Effector memory CD8-positive, alpha-beta T cell (primary cell): ENCODE results near the gene HNRNPA3.
A peak's percentile ranks its signal among the peaks of the same experiment; 100 is the strongest.

Experiments used
- ATAC-seq: fragments of 150-1000 bp; cut with Tn5 transposase; replicated peaks from 2 replicates; pipeline ENCODE4 v1.10.0; 2021; ENCODE audit warnings: mild to moderate bottlenecking, moderate library complexity
- DNase-seq, 3 experiments: peaks; one replicate each; pipeline ENCODE4 v3.0.0; 2021
- H3K27ac Mint-ChIP-seq, 2 donors: one replicate each; pipeline ENCODE4 v1.8.0; 2022; ENCODE audit warnings: mild to moderate bottlenecking in 2 of 2, mixed read lengths in 2 of 2, moderate library complexity in 2 of 2
- H3K27me3 Mint-ChIP-seq, 2 donors: one replicate each; pipeline ENCODE4 v1.8.0; 2022; ENCODE audit warnings: mixed read lengths in 2 of 2
- H3K36me3 Mint-ChIP-seq: one replicate; pipeline ENCODE4 v1.8.0; 2022; ENCODE audit warnings: mild to moderate bottlenecking, moderate library complexity, mixed read lengths; ENCODE audit not compliant: insufficient read depth
- H3K4me1 Mint-ChIP-seq, 2 donors: one replicate each; pipeline ENCODE4 v1.8.0; 2022; ENCODE audit warnings: low read depth in 2 of 2, mixed read lengths in 2 of 2
- H3K4me3 Mint-ChIP-seq, 2 donors: one replicate each; pipeline ENCODE4 v1.8.0; 2022; ENCODE audit warnings: mild to moderate bottlenecking in 2 of 2, mixed read lengths in 2 of 2, moderate library complexity in 2 of 2
- H3K9me3 Mint-ChIP-seq, 2 donors: one replicate each; pipeline ENCODE4 v1.8.0; 2022; ENCODE audit warnings: mixed read lengths in 2 of 2
- total RNA-seq, 9 experiments: gene quantifications; one replicate each; lab custom pipeline; 2026; lab: John Stamatoyannopoulos, UW

HNRNPA3 gene
- 92.9 to 212 (median 114) reads per million in 9 experiments for total RNA-seq

DNA sequence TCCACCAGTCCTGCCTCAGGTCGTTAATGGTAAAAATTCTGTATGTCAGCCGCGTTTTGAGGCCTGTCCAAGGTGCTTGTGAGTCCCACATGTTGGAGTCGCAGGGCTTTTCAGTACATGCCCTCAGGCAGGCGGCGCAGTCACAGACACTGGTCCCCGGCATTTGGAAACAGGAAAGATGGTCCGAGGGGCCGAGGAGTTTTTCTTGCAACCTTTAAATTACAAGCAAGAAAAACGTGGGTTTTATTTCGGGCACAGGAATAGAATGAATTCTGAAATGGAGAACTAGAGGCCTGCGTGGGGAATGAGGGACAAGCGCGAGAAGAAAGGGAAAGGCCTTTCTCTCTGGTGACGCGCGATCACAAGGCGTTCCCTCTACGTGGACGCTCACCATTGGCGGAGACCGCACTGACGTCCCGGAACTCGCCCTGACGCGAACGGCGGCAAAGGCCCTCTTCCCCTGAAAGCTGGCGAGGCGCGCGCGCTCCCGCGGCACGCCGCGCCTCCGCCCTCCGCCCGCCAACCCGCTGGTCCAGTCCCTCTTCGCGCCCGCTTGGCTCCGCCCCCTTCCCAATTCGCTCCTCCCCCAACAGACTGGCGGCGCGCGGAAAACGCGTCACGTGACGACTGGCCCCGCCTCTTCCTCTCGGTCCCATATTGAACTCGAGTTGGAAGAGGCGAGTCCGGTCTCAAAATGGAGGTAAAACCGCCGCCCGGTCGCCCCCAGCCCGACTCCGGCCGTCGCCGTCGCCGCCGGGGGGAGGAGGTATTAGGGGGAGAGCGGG lies at the start of gene HNRNPA3:
TSS of gene HNRNPA3 (plus strand) at position 689 of the 785 bp plus-strand sequence. CDS start at position 695, 6 bp downstream.
- Mint-ChIP-seq H3K9me3 (no peaks in the 10 kb centered on the region), H3K27ac (peak within 1 kb of the TSS; percentile 99 to 100), H3K4me3 (peak within 1 kb of the TSS; percentile 91 to 93), H3K4me1 (peaks cover 27 to 41% of the 10 kb centered on the region in 2 donors), H3K27me3 (no peaks in the 10 kb centered on the region), H3K36me3 (peaks cover 60% of the 10 kb centered on the region)
- peak; percentile 100 for DNase-seq
- peak; percentile 79 for ATAC-seq

GRCh38 chr2:177164131-177164530 lies 48.5 kb upstream of the HNRNPA3 start:
- H3K36me3 Mint-ChIP-seq, result no peaks in the 10 kb centered on the region
- no peak overlapping the region for H3K27ac Mint-ChIP-seq
- peaks cover 9 to 10% of the 10 kb centered on the region in 2 donors for H3K4me1 Mint-ChIP-seq
- ATAC-seq, result no peak
- no peaks in the 10 kb centered on the region for H3K9me3 Mint-ChIP-seq
- H3K27me3 Mint-ChIP-seq, result peaks cover 0 to 6% of the 10 kb centered on the region in 2 donors
- no peak overlapping the region for H3K4me3 Mint-ChIP-seq
- DNase-seq, result no peak

DNA sequence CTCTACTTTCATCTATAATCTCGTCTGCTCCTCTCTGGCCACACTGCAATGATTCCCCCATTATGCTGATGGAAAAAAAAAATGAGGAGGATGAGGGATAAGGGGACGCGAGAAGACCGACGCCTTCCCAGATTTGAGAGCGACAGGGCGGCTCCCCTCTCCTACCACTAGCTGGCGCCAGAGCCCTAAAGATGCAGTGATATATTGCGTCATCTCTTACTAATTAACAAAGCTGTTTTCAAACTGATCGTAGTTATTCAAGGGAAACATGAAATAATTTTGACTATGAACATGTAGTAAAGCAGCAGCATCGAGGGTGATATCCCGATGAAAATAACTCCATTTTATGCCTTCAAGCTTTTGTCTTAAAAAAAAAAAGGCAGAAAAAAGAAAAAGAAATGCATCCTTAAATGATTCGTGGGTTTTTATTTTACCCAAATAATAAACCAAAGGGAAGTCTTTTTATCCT lies 48.0 kb upstream of the HNRNPA3 start:
- H3K27me3 Mint-ChIP-seq, result peaks cover 0 to 6% of the 10 kb centered on the region in 2 donors
- no peaks in the 10 kb centered on the region for H3K9me3 Mint-ChIP-seq
- H3K4me3 Mint-ChIP-seq, result no peak overlapping the region
- ATAC-seq, result peak; percentile 87
- H3K36me3 Mint-ChIP-seq, result no peaks in the 10 kb centered on the region
- no peak overlapping the region for H3K27ac Mint-ChIP-seq
- peak; percentile 76 to 80 (median 76) for DNase-seq
- peaks cover 9 to 10% of the 10 kb centered on the region in 2 donors for H3K4me1 Mint-ChIP-seq

GRCh38 chr2:177165061-177165583 lies 47.5 kb upstream of the HNRNPA3 start:
- no peak for DNase-seq
- no peak overlapping the region for H3K27ac Mint-ChIP-seq
- no peaks in the 10 kb centered on the region for H3K36me3 Mint-ChIP-seq
- H3K4me1 Mint-ChIP-seq, result peaks cover 9 to 10% of the 10 kb centered on the region in 2 donors
- H3K27me3 Mint-ChIP-seq, result peaks cover 0 to 6% of the 10 kb centered on the region in 2 donors
- no peaks in the 10 kb centered on the region for H3K9me3 Mint-ChIP-seq
- no peak for ATAC-seq
- H3K4me3 Mint-ChIP-seq, result no peak overlapping the region

- DNase-seq (no peak), ATAC-seq (peak; percentile 64)
- Mint-ChIP-seq H3K4me3 (peak overlapping the region; percentile 61 to 76), H3K27ac (peak overlapping the region; percentile 56 to 96), H3K27me3 (peaks cover 0 to 6% of the 10 kb centered on the region in 2 donors), H3K9me3 (no peaks in the 10 kb centered on the region), H3K36me3 (no peaks in the 10 kb centered on the region), H3K4me1 (peaks cover 9 to 10% of the 10 kb centered on the region in 2 donors)
Observed at GRCh38 chr2:177165721-177166711, 46.6 kb upstream of the HNRNPA3 start.

GRCh38 chr2:177169810-177170514 lies 42.6 kb upstream of the HNRNPA3 start:
- no peak for DNase-seq
- Mint-ChIP-seq H3K27me3 (peaks cover 0 to 10% of the 10 kb centered on the region in 2 donors), H3K36me3 (no peaks in the 10 kb centered on the region), H3K9me3 (no peaks in the 10 kb centered on the region), H3K27ac (no peak overlapping the region), H3K4me1 (peaks cover 7 to 10% of the 10 kb centered on the region in 2 donors), H3K4me3 (no peak overlapping the region)
- no peak for ATAC-seq

GRCh38 chr2:177171418-177171865 lies 41.2 kb upstream of the HNRNPA3 start:
- DNase-seq (no peak), ATAC-seq (no peak)
- Mint-ChIP-seq H3K4me3 (no peak overlapping the region), H3K27me3 (peaks cover 0 to 23% of the 10 kb centered on the region in 2 donors), H3K4me1 (peaks cover 7 to 9% of the 10 kb centered on the region in 2 donors), H3K27ac (no peak overlapping the region), H3K36me3 (no peaks in the 10 kb centered on the region), H3K9me3 (no peaks in the 10 kb centered on the region)

DNA sequence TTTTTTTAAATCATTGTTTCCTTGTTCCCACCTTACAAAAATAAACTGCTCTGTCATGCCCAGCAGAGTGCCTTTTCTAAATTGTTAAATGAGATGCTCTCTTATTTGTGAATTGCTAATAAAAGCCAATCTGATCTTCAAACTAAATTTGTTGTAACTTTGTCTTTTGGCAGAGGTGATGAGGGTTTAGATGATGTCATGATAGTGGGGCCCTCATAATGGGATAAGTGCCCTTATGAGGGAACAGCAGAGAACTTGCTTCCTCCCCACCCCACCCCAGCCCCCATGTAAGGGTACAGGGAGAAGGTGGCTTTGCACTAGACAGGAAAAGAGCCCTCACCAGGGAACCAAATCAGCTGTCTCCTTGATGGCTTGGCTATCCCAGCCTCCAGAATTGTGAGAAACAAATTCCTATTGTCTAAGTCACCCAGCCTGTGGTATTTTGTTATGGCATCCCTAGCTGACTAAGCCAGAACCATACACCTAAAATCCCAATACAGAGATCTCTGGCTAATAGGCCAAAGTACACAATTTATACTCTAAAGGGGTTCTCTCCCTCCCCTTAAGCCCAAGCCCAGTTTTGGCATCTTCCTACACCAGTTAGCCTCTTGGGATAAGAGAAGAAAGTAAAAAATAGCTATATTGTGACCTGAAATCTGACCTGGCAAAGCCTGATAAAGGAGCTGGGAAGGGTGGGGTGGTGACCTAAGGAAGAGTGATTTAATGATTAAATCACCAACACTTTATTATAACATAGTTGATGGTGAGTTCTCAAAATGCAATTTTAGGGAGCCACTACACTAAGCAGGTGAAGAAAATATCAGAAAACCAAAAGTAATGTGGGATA lies 40.3 kb upstream of the HNRNPA3 start:
- H3K9me3 Mint-ChIP-seq, result no peaks in the 10 kb centered on the region
- no peaks in the 10 kb centered on the region for H3K36me3 Mint-ChIP-seq
- H3K4me3 Mint-ChIP-seq, result no peak overlapping the region
- peaks cover 5 to 6% of the 10 kb centered on the region in 2 donors for H3K4me1 Mint-ChIP-seq
- H3K27me3 Mint-ChIP-seq, result peaks cover 0 to 23% of the 10 kb centered on the region in 2 donors
- DNase-seq (no peak), ATAC-seq (no peak)
- H3K27ac Mint-ChIP-seq, result no peak overlapping the region

GRCh38 chr2:177174486-177174885 lies 38.1 kb upstream of the HNRNPA3 start:
- H3K27me3 Mint-ChIP-seq, result peaks cover 0 to 23% of the 10 kb centered on the region in 2 donors
- no peak overlapping the region for H3K4me3 Mint-ChIP-seq
- no peaks in the 10 kb centered on the region for H3K9me3 Mint-ChIP-seq
- DNase-seq, result no peak
- no peak overlapping the region for H3K27ac Mint-ChIP-seq
- no peak for ATAC-seq
- no peaks in the 10 kb centered on the region for H3K36me3 Mint-ChIP-seq
- H3K4me1 Mint-ChIP-seq, result peaks cover 5 to 6% of the 10 kb centered on the region in 2 donors

DNA sequence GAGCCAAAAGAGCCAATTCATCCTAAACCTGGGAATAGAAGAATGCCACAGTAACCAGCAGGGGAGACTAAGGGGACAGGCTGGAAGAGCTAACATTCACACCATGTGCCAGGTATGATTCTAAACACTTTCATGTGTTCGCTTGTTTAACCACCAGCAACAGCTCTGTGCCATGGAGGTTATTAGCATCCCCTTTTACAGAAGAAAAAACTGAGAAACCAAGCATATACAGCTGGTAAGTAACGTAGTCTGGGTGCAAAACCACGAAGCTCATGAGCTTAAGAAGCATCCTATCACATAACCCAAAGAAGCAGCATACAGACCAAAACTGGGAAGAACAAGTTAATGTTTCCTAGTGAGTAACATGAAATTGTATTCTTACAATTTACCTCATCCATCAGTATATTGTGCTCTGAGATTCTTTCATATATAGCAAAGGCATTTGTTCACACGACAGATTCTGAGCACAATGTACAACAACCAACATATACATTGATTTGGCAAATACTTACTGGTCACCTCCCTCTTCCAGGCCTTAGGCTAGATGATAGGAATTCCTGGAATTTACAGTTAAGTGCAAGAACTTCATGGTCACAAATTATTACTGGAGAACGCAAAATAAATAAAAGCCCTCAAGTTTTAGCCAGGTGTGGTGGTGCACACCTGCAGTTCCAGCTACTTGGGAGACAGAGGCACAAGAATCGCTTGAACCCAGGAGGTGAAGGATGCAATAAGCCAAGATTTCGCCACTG lies 36.5 kb upstream of the HNRNPA3 start:
- peak; percentile 29 for ATAC-seq
- peaks cover 5 to 6% of the 10 kb centered on the region in 2 donors for H3K4me1 Mint-ChIP-seq
- peaks cover 0 to 23% of the 10 kb centered on the region in 2 donors for H3K27me3 Mint-ChIP-seq
- no peak overlapping the region for H3K4me3 Mint-ChIP-seq
- H3K9me3 Mint-ChIP-seq, result no peaks in the 10 kb centered on the region
- no peaks in the 10 kb centered on the region for H3K36me3 Mint-ChIP-seq
- DNase-seq, result no peak
- H3K27ac Mint-ChIP-seq, result peak overlapping the region in 1 of 2 donors; percentile 41

GRCh38 chr2:177178797-177179196 lies 33.8 kb upstream of the HNRNPA3 start:
- H3K36me3 Mint-ChIP-seq, result no peaks in the 10 kb centered on the region
- ATAC-seq, result no peak
- H3K4me3 Mint-ChIP-seq, result no peak overlapping the region
- peaks cover 5 to 6% of the 10 kb centered on the region in 2 donors for H3K4me1 Mint-ChIP-seq
- DNase-seq, result no peak
- no peak overlapping the region for H3K27ac Mint-ChIP-seq
- no peaks in the 10 kb centered on the region for H3K9me3 Mint-ChIP-seq
- H3K27me3 Mint-ChIP-seq, result peaks cover 5 to 23% of the 10 kb centered on the region in 2 donors
